ENCODE measurements around the gene SYNRG. TPM values are rescaled to one million over a fixed set of nuclear protein-coding genes. Genes with fewer than 3 reads are reported as not detected.

Gene SYNRG
- total and polyA plus RNA-seq, 4 donors, result 5.9 to 67.4 (median 22.3) TPM

- ATAC-seq (ENCODE audit: insufficient read depth, low FRiP score) (no peak), DNase-seq (peak in 2 of 3 donors; percentile 62 to 74)
- Histone ChIP-seq H3K36me3 (ENCODE audit: control insufficient read depth in 4 of 4, insufficient read depth in 4 of 4, low read length in 4 of 4) (peaks cover 27 to 47% (median 38%) of the 10 kb centered on the region in 4 donors), H3K9me3 (ENCODE audit: control insufficient read depth in 4 of 4, insufficient read depth in 3 of 4, low read length in 3 of 4) (no peaks in the 10 kb centered on the region), H3K27me3 (ENCODE audit: control insufficient read depth in 3 of 3, insufficient read depth in 3 of 3, low read length in 2 of 3) (no peaks in the 10 kb centered on the region), H3K4me1 (ENCODE audit: control insufficient read depth in 5 of 5, insufficient read depth in 5 of 5, low read length in 5 of 5) (peaks cover 0 to 3% (median 0%) of the 10 kb centered on the region in 5 donors), H3K9ac (ENCODE audit: insufficient read depth in 1 of 2, low read length in 2 of 2) (no peak overlapping the region), H3K4me3 (no peak overlapping the region), H3K27ac (ENCODE audit: low read depth in 1 of 2, low read length in 1 of 2) (no peak overlapping the region)
- WGBS, 2 donors, result 81 to 83% methylated on average over 3 of the region's 3 CpGs
- TF ChIP-seq CTCF (IDR thresholded peaks at IDR 0.05; ENCODE audit: control extremely low read depth, extremely low read depth), result no peak
Measured at GRCh38 chr17:37532756-37533155, 76.5 kb downstream of the SYNRG start.

GRCh38 chr17:37530420-37530819, 78.8 kb downstream of the SYNRG start:
- WGBS, 2 donors, result 92 to 96% methylated on average over 4 of the region's 4 CpGs
- no peak for TF ChIP-seq CTCF (IDR thresholded peaks at IDR 0.05; ENCODE audit: control extremely low read depth, extremely low read depth)
- peaks cover 8 to 29% (median 20%) of the 10 kb centered on the region in 4 donors for H3K36me3 ChIP-seq (ENCODE audit: control insufficient read depth in 4 of 4, insufficient read depth in 4 of 4, low read length in 4 of 4)

GRCh38 chr17:37527249-37527851, 81.9 kb downstream of the SYNRG start:
- 78 to 83% methylated on average over 5 of the region's 5 CpGs for WGBS, 2 donors
- Histone ChIP-seq H3K27me3 (ENCODE audit: control insufficient read depth in 3 of 3, insufficient read depth in 3 of 3, low read length in 2 of 3) (no peaks in the 10 kb centered on the region), H3K4me3 (no peak overlapping the region), H3K9me3 (ENCODE audit: control insufficient read depth in 4 of 4, insufficient read depth in 3 of 4, low read length in 3 of 4) (no peaks in the 10 kb centered on the region), H3K4me1 (ENCODE audit: control insufficient read depth in 5 of 5, insufficient read depth in 5 of 5, low read length in 5 of 5) (no peaks in the 10 kb centered on the region), H3K36me3 (ENCODE audit: control insufficient read depth in 4 of 4, insufficient read depth in 4 of 4, low read length in 4 of 4) (peaks cover 18 to 32% (median 23%) of the 10 kb centered on the region in 4 donors), H3K27ac (ENCODE audit: low read depth in 1 of 2, low read length in 1 of 2) (no peak overlapping the region), H3K9ac (ENCODE audit: insufficient read depth in 1 of 2, low read length in 2 of 2) (no peak overlapping the region)
- ATAC-seq (ENCODE audit: insufficient read depth, low FRiP score) (no peak), DNase-seq (peak; percentile 20 to 62 (median 57))
- TF ChIP-seq CTCF (IDR thresholded peaks at IDR 0.05; ENCODE audit: control extremely low read depth, extremely low read depth), result peak; percentile 17

More at GRCh38 chr17:37530420-37530819, 78.8 kb downstream of the SYNRG start:
- ATAC-seq (ENCODE audit: insufficient read depth, low FRiP score) (no peak), DNase-seq (no peak)
- Histone ChIP-seq H3K27ac (ENCODE audit: low read depth in 1 of 2, low read length in 1 of 2) (no peak overlapping the region), H3K9ac (ENCODE audit: insufficient read depth in 1 of 2, low read length in 2 of 2) (no peak overlapping the region), H3K4me1 (ENCODE audit: control insufficient read depth in 5 of 5, insufficient read depth in 5 of 5, low read length in 5 of 5) (peaks cover 0 to 3% (median 0%) of the 10 kb centered on the region in 5 donors), H3K27me3 (ENCODE audit: control insufficient read depth in 3 of 3, insufficient read depth in 3 of 3, low read length in 2 of 3) (no peaks in the 10 kb centered on the region), H3K9me3 (ENCODE audit: control insufficient read depth in 4 of 4, insufficient read depth in 3 of 4, low read length in 3 of 4) (no peaks in the 10 kb centered on the region), H3K4me3 (no peak overlapping the region)

Data from lung (tissue), 12 donors.